Left lung (tissue), 10 donors: ENCODE results near the gene PLBD1. TPM values are rescaled to one million over a fixed set of nuclear protein-coding genes. Genes with fewer than 3 reads are reported as not detected.

Experiments used
- ATAC-seq: fragments of 200-7000 bp; cut with Tn5 transposase; one replicate; pipeline ENCODE4 v1.9.1; 2020; ENCODE audit warnings: moderate library complexity
- DNase-seq, 4 donors: peaks; one replicate each; pipeline ENCODE4 v3.0.0-alpha.2; 2013 to 2020
- H3K27ac ChIP-seq, 2 donors: fragments of 200-600 bp; sonication (generic) in 1 of 2; one replicate each; pipeline versions ENCODE4 v1.5.0 to v1.8.0; 2020 to 2021
- H3K27me3 ChIP-seq, 2 donors: fragments of 200-600 bp; sonication (generic) in 1 of 2; one replicate each; pipeline versions ENCODE4 v1.5.0 to v1.8.0; 2020 to 2021
- H3K36me3 ChIP-seq, 2 donors: fragments of 200-600 bp; sonication (generic) in 1 of 2; one replicate each; pipeline versions ENCODE4 v1.5.0 to v1.8.0; 2020 to 2021
- H3K4me1 ChIP-seq, 2 donors: fragments of 200-600 bp; one replicate each; pipeline ENCODE4 v1.8.0; 2021
- H3K4me3 ChIP-seq, 2 donors: fragments of 200-600 bp; sonication (generic) in 1 of 2; one replicate each; pipeline versions ENCODE4 v1.5.0 to v1.8.0; 2020 to 2021; ENCODE audit warnings: mild to moderate bottlenecking in 1 of 2
- H3K9me3 ChIP-seq, 2 donors: fragments of 200-600 bp; sonication (generic) in 1 of 2; one replicate each; pipeline versions ENCODE4 v1.5.0 to v1.8.0; 2020 to 2021
- CTCF ChIP-seq, 2 donors: fragments of 200-600 bp; sonication (generic) in 1 of 2; IDR thresholded peaks; one replicate each; pipeline versions ENCODE4 v1.5.0 to v1.8.0; 2021; ENCODE audit warnings: antibody characterized with exemption in 2 of 2
- intact Hi-C, 2 donors: fragments of 100-400 bp; cut with DNase I; formaldehyde crosslinking; loops; one replicate each; pipeline versions ENCODE4 v1.11.2 to v1.14.2; 2022
- polyA plus RNA-seq, 6 donors: library from polyadenylated mRNA; unstranded; fragments of 120-200 nt; gene quantifications; one replicate each; pipeline ENCODE4 v1.2.1, GENCODE V29; 2013; ENCODE audit not compliant: insufficient read length in 6 of 6
- total RNA-seq, 2 donors: library from RNA; stranded (reverse); fragmentation: NEBNext Ultra II Directional; extraction: Animal tissue kit (Norgen Biotek cat#: 25700); gene quantifications; one replicate each; pipeline ENCODE4 v1.2.1, GENCODE V29; 2021
- donor health status: DM: no; HTN: yes; CAD: no.
- donor health status: DM: no; HTN: no; CAD: no.

The PLBD1 gene
- total and polyA plus RNA-seq, 8 donors, result 26.3 to 44.8 (median 30.5) TPM

GRCh38 chr12:14514946-14515345, 52.7 kb downstream of the PLBD1 start:
- Histone ChIP-seq H3K27me3 (no peaks in the 10 kb centered on the region), H3K27ac (no peak overlapping the region), H3K36me3 (peaks cover 0 to 25% of the 10 kb centered on the region in 2 donors), H3K4me3 (no peak overlapping the region), H3K9me3 (no peaks in the 10 kb centered on the region), H3K4me1 (peaks cover 0 to 4% of the 10 kb centered on the region in 2 donors)
- ATAC-seq, result no peak
- TF ChIP-seq CTCF (IDR thresholded peaks at IDR 0.05), result no peak
- intact Hi-C loops, result no loop called here
- DNase-seq, result no peak

GRCh38 chr12:14514154-14514842, 53.4 kb downstream of the PLBD1 start:
- intact Hi-C loops, result no loop called here
- Histone ChIP-seq H3K36me3 (peaks cover 0 to 28% of the 10 kb centered on the region in 2 donors), H3K9me3 (no peaks in the 10 kb centered on the region), H3K27me3 (no peaks in the 10 kb centered on the region), H3K4me1 (peaks cover 0 to 4% of the 10 kb centered on the region in 2 donors), H3K27ac (no peak overlapping the region), H3K4me3 (no peak overlapping the region)
- ATAC-seq (peak; percentile 99), DNase-seq (peak in 2 of 4 donors; percentile 49 to 86)
- TF ChIP-seq CTCF (IDR thresholded peaks at IDR 0.05), result peak; percentile 27 to 41

GRCh38 chr12:14510574-14510973, 57.1 kb downstream of the PLBD1 start:
- H3K4me1 ChIP-seq, result peaks cover 0 to 4% of the 10 kb centered on the region in 2 donors
- no peaks in the 10 kb centered on the region for H3K27me3 ChIP-seq
- H3K27ac ChIP-seq, result no peak overlapping the region
- H3K9me3 ChIP-seq, result no peaks in the 10 kb centered on the region
- H3K4me3 ChIP-seq, result no peak overlapping the region
- H3K36me3 ChIP-seq, result peaks cover 0 to 48% of the 10 kb centered on the region in 2 donors
- DNase-seq, result no peak
- no peak for ATAC-seq
- intact Hi-C loops, result no loop called here
- TF ChIP-seq CTCF (IDR thresholded peaks at IDR 0.05), result no peak

GRCh38 chr12:14505626-14506596, 61.8 kb downstream of the PLBD1 start:
- ATAC-seq, result no peak
- Histone ChIP-seq H3K4me1 (no peaks in the 10 kb centered on the region), H3K9me3 (no peaks in the 10 kb centered on the region), H3K4me3 (no peak overlapping the region), H3K27me3 (no peaks in the 10 kb centered on the region), H3K36me3 (peaks cover 0 to 95% of the 10 kb centered on the region in 2 donors), H3K27ac (no peak overlapping the region)
- no peak for TF ChIP-seq CTCF (IDR thresholded peaks at IDR 0.05)
- no peak for DNase-seq
- intact Hi-C loops, result no loop called here

GRCh38 chr12:14495326-14495725, 72.4 kb downstream of the PLBD1 start:
- Histone ChIP-seq H3K9me3 (no peaks in the 10 kb centered on the region), H3K27ac (no peak overlapping the region), H3K4me1 (no peaks in the 10 kb centered on the region), H3K36me3 (peaks cover 0 to 92% of the 10 kb centered on the region in 2 donors), H3K27me3 (no peaks in the 10 kb centered on the region), H3K4me3 (no peak overlapping the region)
- intact Hi-C loops, result no loop called here
- ATAC-seq (no peak), DNase-seq (no peak)
- TF ChIP-seq CTCF (IDR thresholded peaks at IDR 0.05), result no peak
